Loucy (cell line): ENCODE measurements around the gene STAC2.

Experiments
- EZH2phosphoT487 ChIP-seq: fragments of 200-600 bp; IDR thresholded peaks from 2 replicates; pipeline ENCODE4 v1.6.1; 2018; ENCODE audit warnings: antibody characterized with exemption, mild to moderate bottlenecking, moderate library complexity, borderline replicate concordance
- TF ChIP-seq, protein P1 (sequence below): fragments of 200-600 bp; sonication (generic); conservative IDR thresholded peaks from 2 replicates; pipeline ENCODE4 v1.5.1; 2014; ENCODE audit warnings: mild to moderate bottlenecking, antibody characterized with exemption, low read length

GRCh38 chr17:39244600-39245570 lies 19.1 kb upstream of the STAC2 start:
- TF ChIP-seq, protein P1, sequence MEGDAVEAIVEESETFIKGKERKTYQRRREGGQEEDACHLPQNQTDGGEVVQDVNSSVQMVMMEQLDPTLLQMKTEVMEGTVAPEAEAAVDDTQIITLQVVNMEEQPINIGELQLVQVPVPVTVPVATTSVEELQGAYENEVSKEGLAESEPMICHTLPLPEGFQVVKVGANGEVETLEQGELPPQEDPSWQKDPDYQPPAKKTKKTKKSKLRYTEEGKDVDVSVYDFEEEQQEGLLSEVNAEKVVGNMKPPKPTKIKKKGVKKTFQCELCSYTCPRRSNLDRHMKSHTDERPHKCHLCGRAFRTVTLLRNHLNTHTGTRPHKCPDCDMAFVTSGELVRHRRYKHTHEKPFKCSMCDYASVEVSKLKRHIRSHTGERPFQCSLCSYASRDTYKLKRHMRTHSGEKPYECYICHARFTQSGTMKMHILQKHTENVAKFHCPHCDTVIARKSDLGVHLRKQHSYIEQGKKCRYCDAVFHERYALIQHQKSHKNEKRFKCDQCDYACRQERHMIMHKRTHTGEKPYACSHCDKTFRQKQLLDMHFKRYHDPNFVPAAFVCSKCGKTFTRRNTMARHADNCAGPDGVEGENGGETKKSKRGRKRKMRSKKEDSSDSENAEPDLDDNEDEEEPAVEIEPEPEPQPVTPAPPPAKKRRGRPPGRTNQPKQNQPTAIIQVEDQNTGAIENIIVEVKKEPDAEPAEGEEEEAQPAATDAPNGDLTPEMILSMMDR = peak; percentile 97
- TF ChIP-seq EZH2phosphoT487 = no peak
